RCC 7860 (cell line): ENCODE measurements around the gene TMEM59.
A peak's percentile ranks its signal among the peaks of the same experiment; 100 is the strongest.
"Not testable (repeated sequence)": the region's sequence is repeated elsewhere in the genome, so short reads cannot be mapped to it uniquely, and the experiment has no call there.

ENCODE experiments used
- DNase-seq: peaks from one replicate; pipeline ENCODE4 v3.0.0-alpha.2; 2015; ENCODE audit warnings: low spot score
- FAIRE-seq: peaks from 2 replicates; lab custom pipeline; 2012; peaks lifted over from hg19 to GRCh38; lab: Jason Lieb, UNC

Gene TMEM59

GRCh38 chr1:54053745-54054437 lies 887 bp upstream of the TMEM59 start:
- FAIRE-seq (no peak), DNase-seq (no peak)

- FAIRE-seq = no peak
- DNase-seq = peak; percentile 30
Measured at GRCh38 chr1:54052431-54052933, 522 bp downstream of the TMEM59 start.

- no peak for DNase-seq
- FAIRE-seq = no peak
Measured at GRCh38 chr1:54051933-54052430, 1.0 kb downstream of the TMEM59 start.

- not testable (repeated sequence) for DNase-seq, FAIRE-seq
Measured at GRCh38 chr1:54050435-54050834, 2.6 kb downstream of the TMEM59 start.

- DNase-seq = no peak
- FAIRE-seq = no peak
Measured at GRCh38 chr1:54047384-54048305, 5.4 kb downstream of the TMEM59 start.

GRCh38 chr1:54046671-54047383 lies 6.2 kb downstream of the TMEM59 start:
- no peak for FAIRE-seq
- DNase-seq = no peak

- FAIRE-seq (no peak), DNase-seq (no peak)
Measured at GRCh38 chr1:54045496-54045895, 7.5 kb downstream of the TMEM59 start.

- no peak for FAIRE-seq
- no peak for DNase-seq
Measured at GRCh38 chr1:54041806-54042205, 11.2 kb downstream of the TMEM59 start.

GRCh38 chr1:54037476-54037875 lies 15.5 kb downstream of the TMEM59 start:
- DNase-seq = no peak
- no peak for FAIRE-seq

- FAIRE-seq = no peak
- DNase-seq = no peak
Measured at GRCh38 chr1:54028306-54029251, 24.4 kb downstream of the TMEM59 start.

GRCh38 chr1:54027848-54028247 lies 25.2 kb downstream of the TMEM59 start:
- FAIRE-seq (no peak), DNase-seq (no peak)

- not testable (repeated sequence) for DNase-seq, FAIRE-seq
Measured at GRCh38 chr1:54024811-54025210, 28.2 kb downstream of the TMEM59 start.

GRCh38 chr1:54024358-54024757 lies 28.6 kb downstream of the TMEM59 start:
- FAIRE-seq = no peak
- no peak for DNase-seq

GRCh38 chr1:54019562-54020176 lies 33.3 kb downstream of the TMEM59 start:
- FAIRE-seq, DNase-seq: not testable (repeated sequence)

GRCh38 chr1:54018635-54019034 lies 34.4 kb downstream of the TMEM59 start:
- no peak for DNase-seq

GRCh38 chr1:54017979-54018378 lies 35.0 kb downstream of the TMEM59 start, which contains the start of gene LDLRAD1:
Gene LDLRAD1 (minus strand): TSS chr1:54018186. CDS start chr1:54018112, 74 bp downstream.
- FAIRE-seq (no peak), DNase-seq (no peak)

More at GRCh38 chr1:54018635-54019034, 34.4 kb downstream of the TMEM59 start:
- no peak for FAIRE-seq

GRCh38 chr1:54016343-54017282 lies 36.4 kb downstream of the TMEM59 start:
- DNase-seq = no peak
- FAIRE-seq = no peak

- no peak for FAIRE-seq
- DNase-seq = no peak
Measured at GRCh38 chr1:54014009-54014629, 38.9 kb downstream of the TMEM59 start.
